ENCODE data around the gene DUOXA1.
"Not testable (repeated sequence)": the region's sequence is repeated elsewhere in the genome, so short reads cannot be mapped to it uniquely, and the experiment has no call there.

The DUOXA1 gene

GRCh38 chr15:45112143-45112590 lies 17.5 kb downstream of the DUOXA1 start:
- no peak for FAIRE-seq

- FAIRE-seq, result no peak
Measured at GRCh38 chr15:45111390-45112142, 18.1 kb downstream of the DUOXA1 start.

GRCh38 chr15:45110256-45110820 lies 19.3 kb downstream of the DUOXA1 start:
- FAIRE-seq, result no peak

- FAIRE-seq, result no peak
Measured at GRCh38 chr15:45107941-45108630, 21.6 kb downstream of the DUOXA1 start.

- FAIRE-seq, result no peak
Measured at GRCh38 chr15:45106002-45106790, 23.5 kb downstream of the DUOXA1 start.

GRCh38 chr15:45105586-45105985 lies 24.1 kb downstream of the DUOXA1 start:
- FAIRE-seq, result no peak

- FAIRE-seq, result not testable (repeated sequence)
Measured at GRCh38 chr15:45104170-45104569, 25.5 kb downstream of the DUOXA1 start.

GRCh38 chr15:45102226-45102625 lies 27.5 kb downstream of the DUOXA1 start:
- no peak for FAIRE-seq

GRCh38 chr15:45101749-45102148 lies 27.9 kb downstream of the DUOXA1 start:
- no peak for FAIRE-seq

- FAIRE-seq, result no peak
Measured at GRCh38 chr15:45100884-45101625, 28.6 kb downstream of the DUOXA1 start.

GRCh38 chr15:45099549-45100165 lies 30.0 kb downstream of the DUOXA1 start:
- no peak for FAIRE-seq

- no peak for FAIRE-seq
Measured at GRCh38 chr15:45097466-45097865, 32.2 kb downstream of the DUOXA1 start.

- no peak for FAIRE-seq
Measured at GRCh38 chr15:45095661-45096060, 34.0 kb downstream of the DUOXA1 start.

- FAIRE-seq, result no peak
Measured at GRCh38 chr15:45094358-45094730, 35.3 kb downstream of the DUOXA1 start.

- FAIRE-seq, result no peak
Measured at GRCh38 chr15:45093622-45094357, 35.9 kb downstream of the DUOXA1 start.

GRCh38 chr15:45093013-45093412 lies 36.7 kb downstream of the DUOXA1 start:
- FAIRE-seq, result no peak

GRCh38 chr15:45091576-45091975 lies 38.1 kb downstream of the DUOXA1 start:
- no peak for FAIRE-seq

- no peak for FAIRE-seq
Measured at GRCh38 chr15:45091161-45091560, 38.5 kb downstream of the DUOXA1 start.

GRCh38 chr15:45089712-45090373 lies 39.8 kb downstream of the DUOXA1 start:
- FAIRE-seq, result no peak

GRCh38 chr15:45088801-45089711 lies 40.6 kb downstream of the DUOXA1 start:
- FAIRE-seq, result no peak
